ENCODE results near the gene NACC1.

NACC1 gene

GRCh38 chr19:13087795-13088537 is 30.1 kb upstream of the NACC1 start:
- DNase-seq (ENCODE audit: low read depth) = no peak

GRCh38 chr19:13089139-13089856 is 28.8 kb upstream of the NACC1 start:
- DNase-seq (ENCODE audit: low read depth) = no peak

GRCh38 chr19:13089857-13090507 is 28.1 kb upstream of the NACC1 start:
- DNase-seq (ENCODE audit: low read depth) = no peak

GRCh38 chr19:13090511-13091231 is 27.4 kb upstream of the NACC1 start:
- no peak for DNase-seq (ENCODE audit: low read depth)

- no peak for DNase-seq (ENCODE audit: low read depth)
These were observed 26.5 kb upstream of the NACC1 start for GRCh38 chr19:13091400-13092157.

GRCh38 chr19:13092158-13092543 is 25.9 kb upstream of the NACC1 start:
- DNase-seq (ENCODE audit: low read depth) = no peak

GRCh38 chr19:13092606-13093235 is 25.3 kb upstream of the NACC1 start:
- no peak for DNase-seq (ENCODE audit: low read depth)

- peak; percentile 69 for DNase-seq (ENCODE audit: low read depth)
These were observed 24.5 kb upstream of the NACC1 start for GRCh38 chr19:13093407-13094105.

- no peak for DNase-seq (ENCODE audit: low read depth)
These were observed 24.0 kb upstream of the NACC1 start for GRCh38 chr19:13094106-13094504.

GRCh38 chr19:13094771-13095392 is 23.2 kb upstream of the NACC1 start:
- DNase-seq (ENCODE audit: low read depth) = no peak

GRCh38 chr19:13095393-13095784 is 22.7 kb upstream of the NACC1 start:
- no peak for DNase-seq (ENCODE audit: low read depth)

- DNase-seq (ENCODE audit: low read depth) = no peak
These were observed 21.8 kb upstream of the NACC1 start for GRCh38 chr19:13095934-13096927.

- DNase-seq (ENCODE audit: low read depth) = no peak
These were observed 21.0 kb upstream of the NACC1 start for GRCh38 chr19:13097033-13097462.

GRCh38 chr19:13097463-13098258 is 20.4 kb upstream of the NACC1 start:
- DNase-seq (ENCODE audit: low read depth) = no peak

GRCh38 chr19:13098277-13099072 is 19.6 kb upstream of the NACC1 start:
- no peak for DNase-seq (ENCODE audit: low read depth)

GRCh38 chr19:13099073-13099999 is 18.7 kb upstream of the NACC1 start:
- DNase-seq (ENCODE audit: low read depth) = peak; percentile 64
